Mesenchymal stem cell (in vitro differentiated cells and primary cell): ENCODE results near the gene UBB.

Experiments
- DNase-seq: peaks from one replicate; pipeline ENCODE4 v3.0.0-alpha.2; 2013
- H2AFZ ChIP-seq: one replicate; pipeline ENCODE4 v1.6.1; 2013; ENCODE audit warnings: low read depth, mild to moderate bottlenecking, control low read depth, inconsistent platforms, low read length, moderate library complexity
- H2AK5ac ChIP-seq: 2 replicates; pipeline ENCODE4 v1.6.1; 2013; ENCODE audit warnings: low read length, moderate library complexity, mild to moderate bottlenecking, inconsistent platforms; ENCODE audit not compliant: severe bottlenecking
- H2BK120ac ChIP-seq: one replicate; pipeline ENCODE4 v1.6.1; 2013; ENCODE audit warnings: low read depth, mild to moderate bottlenecking, inconsistent platforms, low read length, moderate library complexity
- H2BK12ac ChIP-seq, 2 experiments: one replicate each; pipeline ENCODE4 v1.6.1; 2013; ENCODE audit warnings: inconsistent platforms in 2 of 2, low read length in 2 of 2, mild to moderate bottlenecking in 2 of 2, moderate library complexity in 2 of 2, control low read depth in 1 of 2
- H2BK15ac ChIP-seq: one replicate; pipeline ENCODE4 v1.6.1; 2013; ENCODE audit warnings: mild to moderate bottlenecking, low read depth, inconsistent platforms; ENCODE audit not compliant: poor library complexity, severe bottlenecking
- H2BK5ac ChIP-seq: 2 replicates; pipeline ENCODE4 v1.6.1; 2013; ENCODE audit warnings: low read depth, mild to moderate bottlenecking, low read length, control low read depth, inconsistent platforms; ENCODE audit not compliant: poor library complexity, severe bottlenecking
- H3K14ac ChIP-seq, 2 experiments: one replicate each; pipeline ENCODE4 v1.6.1; 2013; ENCODE audit warnings: inconsistent platforms in 2 of 2, low read length in 2 of 2, control low read depth in 1 of 2, mild to moderate bottlenecking in 1 of 2, moderate library complexity in 1 of 2
- H3K18ac ChIP-seq, 2 experiments: one replicate each; pipeline ENCODE4 v1.6.1; 2013; ENCODE audit warnings: inconsistent platforms in 2 of 2, low read length in 2 of 2, control low read depth in 1 of 2, low read depth in 1 of 2, mild to moderate bottlenecking in 1 of 2
- H3K23ac ChIP-seq, 2 experiments: one replicate each; pipeline ENCODE4 v1.6.1; 2013; ENCODE audit warnings: inconsistent platforms in 2 of 2, low read length in 2 of 2, mild to moderate bottlenecking in 2 of 2, moderate library complexity in 2 of 2, control low read depth in 1 of 2
- H3K27ac ChIP-seq: 2 replicates; pipeline ENCODE4 v1.5.1; 2013; ENCODE audit warnings: mild to moderate bottlenecking, moderate library complexity, low read length, control low read depth, inconsistent platforms; ENCODE audit not compliant: poor library complexity, severe bottlenecking
- H3K27me3 ChIP-seq, 2 experiments: 2 replicates each; pipeline versions ENCODE4 v1.6.1 to v1.7.0; 2013; ENCODE audit warnings: low read length in 2 of 2, mild to moderate bottlenecking in 2 of 2, moderate library complexity in 2 of 2, control low read depth in 1 of 2, inconsistent platforms in 1 of 2; ENCODE audit not compliant: control insufficient read depth in 1 of 2, insufficient read depth in 1 of 2
- H3K36me3 ChIP-seq, 2 experiments: 2 replicates each; pipeline versions ENCODE4 v1.6.1 to v1.7.0; 2013; ENCODE audit warnings: low read length in 2 of 2, control low read depth in 1 of 2, inconsistent platforms in 1 of 2, low read depth in 1 of 2, mild to moderate bottlenecking in 1 of 2; ENCODE audit not compliant: insufficient read depth in 2 of 2, control insufficient read depth in 1 of 2
- H3K4ac ChIP-seq, 2 experiments: one replicate each; pipeline ENCODE4 v1.6.1; 2013; ENCODE audit warnings: inconsistent platforms in 2 of 2, low read length in 2 of 2, mild to moderate bottlenecking in 2 of 2, moderate library complexity in 2 of 2, control low read depth in 1 of 2, low read depth in 1 of 2
- H3K4me1 ChIP-seq: 2 replicates; pipeline ENCODE4 v1.6.1; 2013; ENCODE audit warnings: low read depth, low read length, control low read depth; ENCODE audit not compliant: control insufficient read depth, insufficient read depth
- H3K4me2 ChIP-seq: 2 replicates; pipeline ENCODE4 v1.6.1; 2013; ENCODE audit warnings: low read length, mild to moderate bottlenecking, inconsistent platforms; ENCODE audit not compliant: poor library complexity, severe bottlenecking
- H3K4me3 ChIP-seq, 2 experiments: 2 replicates each; pipeline versions ENCODE4 v1.5.1 to v1.7.0; 2013; ENCODE audit warnings: low read length in 2 of 2, mild to moderate bottlenecking in 2 of 2, control low read depth in 1 of 2, low read depth in 1 of 2; ENCODE audit not compliant: insufficient read depth in 1 of 2
- H3K79me1 ChIP-seq: replicated peaks from 2 replicates; pipeline ENCODE4 v1.6.1; 2013; ENCODE audit warnings: mild to moderate bottlenecking, control low read depth, low read length, inconsistent platforms; ENCODE audit not compliant: poor library complexity, severe bottlenecking
- H3K9ac ChIP-seq: 2 replicates; pipeline ENCODE4 v1.7.0; 2013; ENCODE audit warnings: mild to moderate bottlenecking, low read length, moderate library complexity
- H3K9me3 ChIP-seq: 2 replicates; pipeline ENCODE4 v1.7.0; 2013; ENCODE audit warnings: mild to moderate bottlenecking, low read length; ENCODE audit not compliant: control insufficient read depth
- H4K8ac ChIP-seq: one replicate; pipeline ENCODE4 v1.6.1; 2013; ENCODE audit warnings: inconsistent platforms, mild to moderate bottlenecking, low read length, moderate library complexity
- H4K91ac ChIP-seq: one replicate; pipeline ENCODE4 v1.6.1; 2013; ENCODE audit warnings: mild to moderate bottlenecking, low read length, inconsistent platforms
- WGBS: methylation state at CpG from one replicate; pipeline ENCODE4 v1.1.7; 2013; ENCODE audit warnings: mixed read lengths; 5-methylcytosine and 5-hydroxymethylcytosine counted together

The UBB gene

GRCh38 chr17:16425202-16425601 lies 44.3 kb downstream of the UBB start:
- H2AK5ac ChIP-seq: no peak overlapping the region
- 74% methylated on average over 6 of the region's 6 CpGs for WGBS
- no peak overlapping the region for H2BK15ac ChIP-seq
- no peak overlapping the region for H2BK5ac ChIP-seq
- H3K23ac ChIP-seq: no peak overlapping the region
- no peak overlapping the region for H4K91ac ChIP-seq
- peaks cover 16% of the 10 kb centered on the region for H3K4me1 ChIP-seq
- no peak overlapping the region for H3K9ac ChIP-seq
- H3K9me3 ChIP-seq: no peaks in the 10 kb centered on the region
- no peak overlapping the region for H3K18ac ChIP-seq
- H3K4me3 ChIP-seq: no peak overlapping the region
- H4K8ac ChIP-seq: no peak overlapping the region
- H3K79me1 ChIP-seq: no peaks in the 10 kb centered on the region
- H3K27me3 ChIP-seq: no peaks in the 10 kb centered on the region
- H2BK12ac ChIP-seq: no peak overlapping the region
- DNase-seq: no peak
- H3K14ac ChIP-seq: no peak overlapping the region
- H3K4ac ChIP-seq: no peak overlapping the region
- no peak overlapping the region for H2BK120ac ChIP-seq
- H3K36me3 ChIP-seq: peaks cover 7 to 81% of the 10 kb centered on the region in 2 experiments
- no peak overlapping the region for H3K27ac ChIP-seq
- H2AFZ ChIP-seq: no peak overlapping the region
- no peak overlapping the region for H3K4me2 ChIP-seq

GRCh38 chr17:16425698-16426659 lies 45.1 kb downstream of the UBB start:
- Histone ChIP-seq H3K9me3 (no peaks in the 10 kb centered on the region), H3K4me2 (no peak overlapping the region), H2BK15ac (no peak overlapping the region), H3K36me3 (peaks cover 7 to 78% of the 10 kb centered on the region in 2 experiments), H3K9ac (no peak overlapping the region), H2BK5ac (no peak overlapping the region), H2AK5ac (no peak overlapping the region), H2AFZ (no peak overlapping the region), H3K79me1 (no peaks in the 10 kb centered on the region), H3K4me3 (no peak overlapping the region), H3K27me3 (no peaks in the 10 kb centered on the region), H2BK120ac (no peak overlapping the region), H3K27ac (no peak overlapping the region), H3K18ac (no peak overlapping the region), H3K4ac (no peak overlapping the region), H3K23ac (no peak overlapping the region), H4K91ac (no peak overlapping the region), H3K4me1 (peaks cover 13% of the 10 kb centered on the region), H2BK12ac (no peak overlapping the region), H3K14ac (no peak overlapping the region), H4K8ac (no peak overlapping the region)
- DNase-seq: no peak
- 89% methylated on average over 20 of the region's 20 CpGs for WGBS

GRCh38 chr17:16427020-16427419 lies 46.1 kb downstream of the UBB start:
- Histone ChIP-seq H3K79me1 (no peaks in the 10 kb centered on the region), H2BK120ac (no peak overlapping the region), H3K4ac (no peak overlapping the region), H3K4me3 (no peak overlapping the region), H3K27ac (no peak overlapping the region), H2AFZ (no peak overlapping the region), H3K9ac (no peak overlapping the region), H3K14ac (no peak overlapping the region), H3K23ac (no peak overlapping the region), H3K27me3 (no peaks in the 10 kb centered on the region), H3K4me2 (no peak overlapping the region), H3K9me3 (no peaks in the 10 kb centered on the region), H4K91ac (no peak overlapping the region), H2BK12ac (no peak overlapping the region), H2BK15ac (no peak overlapping the region), H3K4me1 (peaks cover 13% of the 10 kb centered on the region), H2BK5ac (no peak overlapping the region), H3K36me3 (peaks cover 7 to 81% of the 10 kb centered on the region in 2 experiments), H2AK5ac (no peak overlapping the region), H3K18ac (no peak overlapping the region), H4K8ac (no peak overlapping the region)
- 95% methylated on average over 3 of the region's 3 CpGs for WGBS
- no peak for DNase-seq

GRCh38 chr17:16428098-16428882 lies 47.4 kb downstream of the UBB start:
- H3K27me3 ChIP-seq: no peaks in the 10 kb centered on the region
- peak overlapping the region in 1 of 2 experiments; percentile 44 for H3K14ac ChIP-seq
- peak overlapping the region; percentile 19 for H3K9ac ChIP-seq
- peaks cover 7% of the 10 kb centered on the region for H3K4me1 ChIP-seq
- no peak overlapping the region for H2AK5ac ChIP-seq
- no peak overlapping the region for H2BK5ac ChIP-seq
- H4K91ac ChIP-seq: peak overlapping the region; percentile 19
- no peak overlapping the region for H3K18ac ChIP-seq
- no peak overlapping the region for H3K4me2 ChIP-seq
- 77% methylated on average over 11 of the region's 15 CpGs for WGBS
- H3K4ac ChIP-seq: peak overlapping the region in 1 of 2 experiments; percentile 32
- no peak overlapping the region for H2BK15ac ChIP-seq
- no peaks in the 10 kb centered on the region for H3K79me1 ChIP-seq
- H4K8ac ChIP-seq: peak overlapping the region; percentile 75
- no peaks in the 10 kb centered on the region for H3K9me3 ChIP-seq
- peak; percentile 59 for DNase-seq
- peak overlapping the region in 1 of 2 experiments; percentile 76 for H3K23ac ChIP-seq
- peaks cover 3 to 80% of the 10 kb centered on the region in 2 experiments for H3K36me3 ChIP-seq
- peak overlapping the region; percentile 25 to 62 for H2BK12ac ChIP-seq
- H2BK120ac ChIP-seq: no peak overlapping the region
- H3K4me3 ChIP-seq: no peak overlapping the region
- peak overlapping the region; percentile 18 for H2AFZ ChIP-seq
- no peak overlapping the region for H3K27ac ChIP-seq
